Kidney epithelial cell (primary cell): ENCODE data around the gene DNM1. TPM values are rescaled to one million over a fixed set of nuclear protein-coding genes. Genes with fewer than 3 reads are reported as not detected.

Experiments used
- DNase-seq: peaks from one replicate; pipeline ENCODE4 v3.0.0-alpha.2; 2010; ENCODE audit warnings: low read depth
- H3K27me3 ChIP-seq: 2 replicates; pipeline ENCODE4 v1.6.0; 2011; ENCODE audit warnings: low read length; ENCODE audit not compliant: control insufficient read depth, insufficient read depth
- H3K36me3 ChIP-seq: 2 replicates; pipeline ENCODE4 v1.5.1; 2011; ENCODE audit warnings: low read length; ENCODE audit not compliant: control insufficient read depth, insufficient read depth
- H3K4me3 ChIP-seq: 2 replicates; pipeline ENCODE4 v1.5.1; 2011; ENCODE audit warnings: low read depth, mild to moderate bottlenecking, control low read depth, low read length
- total RNA-seq: library from RNA; depleted of rRNA; stranded (reverse); fragments of >200 nt; gene quantifications from 2 replicates; pipeline ENCODE4 v1.2.3, GENCODE V29; 2015
- TF ChIP-seq, protein P1 (sequence below): IDR thresholded peaks from 2 replicates; pipeline ENCODE4 v1.5.1; 2011; ENCODE audit warnings: mild to moderate bottlenecking, moderate library complexity, low read length, control low read depth, inconsistent platforms; ENCODE audit not compliant: insufficient read depth, poor library complexity, severe bottlenecking

DNM1 gene
- total RNA-seq, 1 donor from 2014 or later, result 16.2 TPM

DNA sequence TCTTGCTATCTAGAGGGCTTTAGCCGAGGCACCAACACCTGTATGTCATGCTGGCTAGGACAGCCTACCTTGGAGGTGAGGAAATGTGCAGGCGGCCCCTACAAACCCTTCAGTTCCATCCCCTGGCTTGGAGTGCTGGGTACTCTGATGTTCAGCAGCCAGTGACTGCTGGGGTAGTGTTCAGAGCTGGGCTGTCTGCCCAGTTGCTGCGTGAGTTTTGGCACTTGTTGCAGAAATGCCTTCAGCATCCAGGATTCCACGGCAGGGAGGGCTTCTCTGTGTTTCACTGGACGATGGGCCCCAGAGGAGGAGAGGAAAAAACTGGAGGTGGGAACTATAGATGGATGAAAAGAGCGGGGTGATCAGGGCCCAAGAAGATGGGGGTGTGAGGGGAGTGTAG, 83.3 kb downstream of the DNM1 start:
- DNase-seq, result no peak
- H3K36me3 ChIP-seq, result no peaks in the 10 kb centered on the region
- TF ChIP-seq, protein P1, sequence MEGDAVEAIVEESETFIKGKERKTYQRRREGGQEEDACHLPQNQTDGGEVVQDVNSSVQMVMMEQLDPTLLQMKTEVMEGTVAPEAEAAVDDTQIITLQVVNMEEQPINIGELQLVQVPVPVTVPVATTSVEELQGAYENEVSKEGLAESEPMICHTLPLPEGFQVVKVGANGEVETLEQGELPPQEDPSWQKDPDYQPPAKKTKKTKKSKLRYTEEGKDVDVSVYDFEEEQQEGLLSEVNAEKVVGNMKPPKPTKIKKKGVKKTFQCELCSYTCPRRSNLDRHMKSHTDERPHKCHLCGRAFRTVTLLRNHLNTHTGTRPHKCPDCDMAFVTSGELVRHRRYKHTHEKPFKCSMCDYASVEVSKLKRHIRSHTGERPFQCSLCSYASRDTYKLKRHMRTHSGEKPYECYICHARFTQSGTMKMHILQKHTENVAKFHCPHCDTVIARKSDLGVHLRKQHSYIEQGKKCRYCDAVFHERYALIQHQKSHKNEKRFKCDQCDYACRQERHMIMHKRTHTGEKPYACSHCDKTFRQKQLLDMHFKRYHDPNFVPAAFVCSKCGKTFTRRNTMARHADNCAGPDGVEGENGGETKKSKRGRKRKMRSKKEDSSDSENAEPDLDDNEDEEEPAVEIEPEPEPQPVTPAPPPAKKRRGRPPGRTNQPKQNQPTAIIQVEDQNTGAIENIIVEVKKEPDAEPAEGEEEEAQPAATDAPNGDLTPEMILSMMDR, result no peak
- H3K27me3 ChIP-seq, result no peaks in the 10 kb centered on the region
- no peak overlapping the region for H3K4me3 ChIP-seq

GRCh38 chr9:128288273-128289004, 85.3 kb downstream of the DNM1 start:
- Histone ChIP-seq H3K27me3 (no peaks in the 10 kb centered on the region), H3K36me3 (no peaks in the 10 kb centered on the region), H3K4me3 (no peak overlapping the region)
- TF ChIP-seq, protein P1, result no peak
- DNase-seq, result no peak

- TF ChIP-seq, protein P1, result no peak
Measured at GRCh38 chr9:128292009-128292408, 88.8 kb downstream of the DNM1 start.

GRCh38 chr9:128293091-128293490, 89.9 kb downstream of the DNM1 start:
- no peaks in the 10 kb centered on the region for H3K27me3 ChIP-seq
- DNase-seq, result no peak
- no peaks in the 10 kb centered on the region for H3K36me3 ChIP-seq
- H3K4me3 ChIP-seq, result no peak overlapping the region
- TF ChIP-seq, protein P1, result no peak

More at GRCh38 chr9:128292009-128292408, 88.8 kb downstream of the DNM1 start:
- Histone ChIP-seq H3K36me3 (no peaks in the 10 kb centered on the region), H3K4me3 (no peak overlapping the region), H3K27me3 (no peaks in the 10 kb centered on the region)
- DNase-seq, result no peak

DNA sequence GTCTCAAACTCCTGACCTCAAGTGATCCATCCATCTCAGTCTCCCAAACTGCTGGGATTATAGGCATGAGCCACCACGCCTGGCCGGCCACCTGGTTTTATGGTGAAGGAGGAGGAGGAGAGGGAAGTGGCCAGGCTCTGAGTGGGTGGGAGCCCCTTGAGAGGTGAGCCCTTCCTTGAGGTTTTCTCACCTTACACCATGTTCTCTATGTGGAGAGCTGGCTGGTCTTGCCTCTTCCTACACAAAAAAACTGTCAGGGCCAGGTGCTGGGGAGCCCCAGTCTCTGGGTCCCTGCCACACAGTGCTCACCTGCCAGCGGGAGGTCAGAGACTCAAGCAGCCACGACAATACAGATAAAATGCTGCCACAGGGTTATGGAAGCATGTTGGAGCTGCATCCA, 91.0 kb downstream of the DNM1 start:
- DNase-seq, result no peak
- no peaks in the 10 kb centered on the region for H3K27me3 ChIP-seq

More for the DNA sequence above, 91.0 kb downstream of the DNM1 start:
- H3K36me3 ChIP-seq, result no peaks in the 10 kb centered on the region
- TF ChIP-seq, protein P1, result no peak
- no peak overlapping the region for H3K4me3 ChIP-seq
